Caco-2 (cell line): Measurements from ENCODE around the gene HHLA2. TPM values are rescaled to one million over a fixed set of nuclear protein-coding genes. Genes with fewer than 3 reads are reported as not detected.

ENCODE experiments used
- BruUV-seq: library from RNA; stranded (reverse); fragments of 400-500 nt; replicated peaks from 2 replicates; lab custom pipeline; 2021; lab: Mats Ljungman, UMichigan
- CTCF ChIA-PET: fragments of 300-600 bp; sonication (Branson Sonifier 250); formaldehyde crosslinking; loops from one replicate; lab custom pipeline; 2022; ENCODE audit warnings: antibody characterized with exemption; lab: Charles Lee
- POLR2A ChIA-PET: fragments of 300-600 bp; sonication (Branson Sonifier 250); formaldehyde crosslinking; loops from one replicate; lab custom pipeline; 2022; ENCODE audit warnings: antibody characterized with exemption; lab: Charles Lee
- DNase-seq, 2 experiments: peaks; one replicate each; pipeline versions ENCODE4 v3.0.0 to v3.0.0-alpha.2; 2020 to 2022
- H3K27me3 ChIP-seq: replicated peaks from 2 replicates; pipeline ENCODE4 v1.6.0; 2011; ENCODE audit warnings: low read length; ENCODE audit not compliant: control insufficient read depth, insufficient read depth
- H3K36me3 ChIP-seq: 2 replicates; pipeline ENCODE4 v1.5.1; 2011; ENCODE audit warnings: low read length; ENCODE audit not compliant: control insufficient read depth, insufficient read depth
- H3K4me1 ChIP-seq: fragments of 250-450 bp; sonication (Bioruptor Pico); 2 replicates; pipeline ENCODE4 v1.5.1; 2020; ENCODE audit warnings: mild to moderate bottlenecking
- H3K4me3 ChIP-seq: 2 replicates; pipeline ENCODE4 v1.5.1; 2011; ENCODE audit warnings: low read depth, mild to moderate bottlenecking, control low read depth, low read length
- H3K9me3 ChIP-seq: fragments of 250-450 bp; sonication (Bioruptor Pico); 2 replicates; pipeline ENCODE4 v1.5.1; 2020; ENCODE audit warnings: mild to moderate bottlenecking, moderate library complexity
- H3K27ac Mint-ChIP-seq: one replicate; pipeline ENCODE4 v1.8.0; 2022; ENCODE audit warnings: mixed read lengths; ENCODE audit not compliant: unreplicated experiment
- H3K27me3 Mint-ChIP-seq: one replicate; pipeline ENCODE4 v1.8.0; 2022; ENCODE audit warnings: mixed read lengths; ENCODE audit not compliant: insufficient read depth, unreplicated experiment
- H3K36me3 Mint-ChIP-seq: one replicate; pipeline ENCODE4 v1.8.0; 2022; ENCODE audit warnings: mild to moderate bottlenecking, mixed read lengths; ENCODE audit not compliant: insufficient read depth, unreplicated experiment
- H3K4me1 Mint-ChIP-seq: one replicate; pipeline ENCODE4 v1.8.0; 2022; ENCODE audit warnings: low read depth, mixed read lengths; ENCODE audit not compliant: unreplicated experiment
- H3K4me3 Mint-ChIP-seq: one replicate; pipeline ENCODE4 v1.8.0; 2022; ENCODE audit warnings: mild to moderate bottlenecking, moderate library complexity, mixed read lengths; ENCODE audit not compliant: unreplicated experiment
- H3K9me3 Mint-ChIP-seq: one replicate; pipeline ENCODE4 v1.8.0; 2022; ENCODE audit warnings: mixed read lengths; ENCODE audit not compliant: unreplicated experiment
- intact Hi-C: fragments of 100-400 bp; cut with micrococcal nuclease; formaldehyde crosslinking; loops from one replicate; pipeline ENCODE4 v1.10.0; 2022; ENCODE audit not compliant: unreplicated experiment
- total RNA-seq: library from RNA; stranded (reverse); gene quantifications from 2 replicates; pipeline ENCODE4 v1.2.3, GENCODE V29; 2022
- TF ChIP-seq, protein P1 (sequence below), 2 experiments: fragments of 200-600 bp in 1 of 2; IDR thresholded peaks; 1 replicate in 1 of 2; 2 replicates in 1 of 2; pipeline versions ENCODE4 v1.5.1 to v1.8.0; 2011 to 2022; ENCODE audit warnings: antibody characterized with exemption in 1 of 2, control low read depth in 1 of 2, inconsistent platforms in 1 of 2, low read depth in 1 of 2, low read length in 1 of 2, mild to moderate bottlenecking in 1 of 2, moderate library complexity in 1 of 2; ENCODE audit not compliant: insufficient read depth in 1 of 2, severe bottlenecking in 1 of 2, unreplicated experiment in 1 of 2

HHLA2 gene
- total RNA-seq, 1 experiment from 2014 or later = 0.50 TPM

GRCh38 chr3:108295421-108296175, 750 bp upstream of the HHLA2 start:
- peaks cover 9% of the 10 kb centered on the region for H3K9me3 Mint-ChIP-seq
- H3K4me1 ChIP-seq = peaks cover 47% of the 10 kb centered on the region
- no peaks in the 10 kb centered on the region for H3K27me3 ChIP-seq
- no TSS peak for BruUV-seq
- H3K27me3 Mint-ChIP-seq = no peaks in the 10 kb centered on the region
- intact Hi-C loops = no loop called here
- H3K4me3 ChIP-seq = no peak overlapping the region
- ChIA-PET POLR2A (no interaction called here), CTCF (no interaction called here)
- no peaks in the 10 kb centered on the region for H3K36me3 ChIP-seq
- no peak overlapping the region for H3K27ac Mint-ChIP-seq
- DNase-seq = no peak
- H3K4me3 Mint-ChIP-seq = no peak overlapping the region
- peaks cover 16% of the 10 kb centered on the region for H3K4me1 Mint-ChIP-seq
- TF ChIP-seq, protein P1, sequence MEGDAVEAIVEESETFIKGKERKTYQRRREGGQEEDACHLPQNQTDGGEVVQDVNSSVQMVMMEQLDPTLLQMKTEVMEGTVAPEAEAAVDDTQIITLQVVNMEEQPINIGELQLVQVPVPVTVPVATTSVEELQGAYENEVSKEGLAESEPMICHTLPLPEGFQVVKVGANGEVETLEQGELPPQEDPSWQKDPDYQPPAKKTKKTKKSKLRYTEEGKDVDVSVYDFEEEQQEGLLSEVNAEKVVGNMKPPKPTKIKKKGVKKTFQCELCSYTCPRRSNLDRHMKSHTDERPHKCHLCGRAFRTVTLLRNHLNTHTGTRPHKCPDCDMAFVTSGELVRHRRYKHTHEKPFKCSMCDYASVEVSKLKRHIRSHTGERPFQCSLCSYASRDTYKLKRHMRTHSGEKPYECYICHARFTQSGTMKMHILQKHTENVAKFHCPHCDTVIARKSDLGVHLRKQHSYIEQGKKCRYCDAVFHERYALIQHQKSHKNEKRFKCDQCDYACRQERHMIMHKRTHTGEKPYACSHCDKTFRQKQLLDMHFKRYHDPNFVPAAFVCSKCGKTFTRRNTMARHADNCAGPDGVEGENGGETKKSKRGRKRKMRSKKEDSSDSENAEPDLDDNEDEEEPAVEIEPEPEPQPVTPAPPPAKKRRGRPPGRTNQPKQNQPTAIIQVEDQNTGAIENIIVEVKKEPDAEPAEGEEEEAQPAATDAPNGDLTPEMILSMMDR (IDR thresholded peaks at IDR 0.05; ENCODE audit: insufficient read depth in 1 of 2, low read depth in 1 of 2, low read length in 1 of 2, severe bottlenecking in 1 of 2, unreplicated experiment in 1 of 2) = no peak
- no peaks in the 10 kb centered on the region for H3K9me3 ChIP-seq
- no peaks in the 10 kb centered on the region for H3K36me3 Mint-ChIP-seq

- CTCF ChIA-PET = no interaction called here
- intact Hi-C loops = loop anchor here (2.0 kb wide), 1 partner anchor 75 kb away; the partner anchor contains the start of gene IFT57
- Histone ChIP-seq H3K36me3 (no peaks in the 10 kb centered on the region), H3K4me3 (no peak overlapping the region), H3K27me3 (no peaks in the 10 kb centered on the region), H3K4me1 (peaks cover 47% of the 10 kb centered on the region), H3K9me3 (no peaks in the 10 kb centered on the region)
- H3K4me1 Mint-ChIP-seq = peaks cover 16% of the 10 kb centered on the region
- no peaks in the 10 kb centered on the region for H3K36me3 Mint-ChIP-seq
- H3K9me3 Mint-ChIP-seq = peaks cover 9% of the 10 kb centered on the region
- POLR2A ChIA-PET = no interaction called here
- no peaks in the 10 kb centered on the region for H3K27me3 Mint-ChIP-seq
- no TSS peak for BruUV-seq
- no peak overlapping the region for H3K27ac Mint-ChIP-seq
- TF ChIP-seq, protein P1 (IDR thresholded peaks at IDR 0.05; ENCODE audit: insufficient read depth in 1 of 2, low read depth in 1 of 2, low read length in 1 of 2, severe bottlenecking in 1 of 2, unreplicated experiment in 1 of 2) = no peak
- no peak for DNase-seq
- H3K4me3 Mint-ChIP-seq = no peak overlapping the region
These were observed 1.3 kb downstream of the HHLA2 start for GRCh38 chr3:108297647-108298046.

DNA sequence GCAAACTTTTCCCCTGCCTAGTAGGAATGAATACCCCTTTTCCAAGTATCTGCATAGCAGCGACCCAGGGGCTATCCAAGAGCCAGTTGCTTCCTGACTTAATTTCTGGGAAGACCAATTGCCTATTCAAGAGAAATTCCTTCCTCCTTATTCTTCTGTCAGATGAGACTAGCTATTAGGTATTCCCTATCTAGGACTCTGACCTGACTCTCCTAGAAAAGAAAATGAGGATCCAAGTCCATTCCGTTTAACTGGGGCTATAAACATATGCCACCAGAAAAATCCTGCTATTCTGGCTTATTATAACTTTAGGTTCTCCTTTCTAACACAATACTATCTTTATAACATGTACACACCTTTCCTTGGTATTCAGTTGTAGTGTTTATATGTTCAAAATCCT, 1.7 kb downstream of the HHLA2 start:
- intact Hi-C loops = loop anchor here (2.0 kb wide), 1 partner anchor 75 kb away; the partner anchor contains the start of gene IFT57
- Mint-ChIP-seq H3K36me3 (no peaks in the 10 kb centered on the region), H3K4me3 (no peak overlapping the region), H3K9me3 (peaks cover 9% of the 10 kb centered on the region), H3K27ac (no peak overlapping the region), H3K4me1 (peaks cover 16% of the 10 kb centered on the region), H3K27me3 (no peaks in the 10 kb centered on the region)
- TF ChIP-seq, protein P1 (IDR thresholded peaks at IDR 0.05; ENCODE audit: insufficient read depth in 1 of 2, low read depth in 1 of 2, low read length in 1 of 2, severe bottlenecking in 1 of 2, unreplicated experiment in 1 of 2) = no peak
- H3K9me3 ChIP-seq = no peaks in the 10 kb centered on the region
- no peak overlapping the region for H3K4me3 ChIP-seq
- BruUV-seq = no TSS peak
- no peaks in the 10 kb centered on the region for H3K27me3 ChIP-seq
- ChIA-PET POLR2A (no interaction called here), CTCF (no interaction called here)
- H3K4me1 ChIP-seq = peaks cover 47% of the 10 kb centered on the region
- DNase-seq = no peak
- H3K36me3 ChIP-seq = no peaks in the 10 kb centered on the region
